ENCODE measurements around the gene SDHAF2.

- TF ChIP-seq CTCF (IDR thresholded peaks at IDR 0.05; ENCODE audit: poor library complexity), result no peak
- TF ChIP-seq EZH2 (IDR thresholded peaks at IDR 0.05; ENCODE audit: borderline replicate concordance), result no peak
Observed at GRCh38 chr11:61489833-61490721, 60.2 kb downstream of the SDHAF2 start.

Measured in hepatocyte (in vitro differentiated cells).